CD4-positive, alpha-beta T cell treated with Interleukin-12 subunit alpha and Interleukin-12 subunit beta, for 1 hour (primary cell): ENCODE results near the gene KLK15.
"Not testable (repeated sequence)": the region's sequence is repeated elsewhere in the genome, so short reads cannot be mapped to it uniquely, and the experiment has no call there.

Experiments used
- DNase-seq: peaks from one replicate; pipeline ENCODE4 v3.0.0-alpha.2; 2020

KLK15 gene

GRCh38 chr19:50820086-50820485 is 13.3 kb downstream of the KLK15 start:
- no peak for DNase-seq

GRCh38 chr19:50819636-50820035 is 13.7 kb downstream of the KLK15 start:
- no peak for DNase-seq

- no peak for DNase-seq
These were observed 14.4 kb downstream of the KLK15 start for GRCh38 chr19:50818859-50819472.

- DNase-seq, result peak; percentile 38
These were observed 15.2 kb downstream of the KLK15 start for GRCh38 chr19:50817941-50818858.

GRCh38 chr19:50815439-50815838 is 17.9 kb downstream of the KLK15 start:
- DNase-seq, result no peak

GRCh38 chr19:50814883-50815282 is 18.5 kb downstream of the KLK15 start:
- DNase-seq, result no peak

GRCh38 chr19:50812474-50812873 is 20.9 kb downstream of the KLK15 start:
- DNase-seq, result no peak

GRCh38 chr19:50811622-50812238 is 21.6 kb downstream of the KLK15 start:
- DNase-seq, result not testable (repeated sequence)

GRCh38 chr19:50808856-50809255 is 24.5 kb downstream of the KLK15 start:
- DNase-seq, result no peak

- DNase-seq, result peak; percentile 99
These were observed 28.7 kb downstream of the KLK15 start for GRCh38 chr19:50804420-50805272.

- DNase-seq, result peak; percentile 10
These were observed 29.5 kb downstream of the KLK15 start for GRCh38 chr19:50803633-50804419.

GRCh38 chr19:50801107-50801506 is 32.3 kb downstream of the KLK15 start:
- no peak for DNase-seq

- no peak for DNase-seq
These were observed 33.9 kb downstream of the KLK15 start for GRCh38 chr19:50799547-50799851.

GRCh38 chr19:50798659-50799546 is 34.5 kb downstream of the KLK15 start:
- DNase-seq, result no peak

GRCh38 chr19:50797781-50798658 is 35.4 kb downstream of the KLK15 start:
- DNase-seq, result no peak

- DNase-seq, result no peak
These were observed 36.0 kb downstream of the KLK15 start for GRCh38 chr19:50797429-50797780.

- no peak for DNase-seq
These were observed 36.5 kb downstream of the KLK15 start for GRCh38 chr19:50796634-50797428.

- DNase-seq, result no peak
These were observed 37.2 kb downstream of the KLK15 start for GRCh38 chr19:50796128-50796633.

GRCh38 chr19:50795664-50796073 is 37.7 kb downstream of the KLK15 start:
- no peak for DNase-seq
